HEK293 (cell line): ENCODE data around the gene SH3YL1.

Source experiments
- CTCF ChIA-PET: fragments of 350-600 bp; formaldehyde crosslinking; extraction: SDS; loops from one replicate; lab custom pipeline; 2021; ENCODE audit warnings: antibody characterized with exemption; lab: Yijun Ruan, JAX
- POLR2A ChIA-PET: fragments of 300-600 bp; formaldehyde crosslinking; extraction: SDS; loops from one replicate; lab custom pipeline; 2020; ENCODE audit warnings: antibody characterized with exemption, inconsistent platforms; lab: Yijun Ruan, JAX
- H3K27ac ChIP-seq: fragments of 200-500 bp; sonication (Bioruptor generic); 2 replicates; pipeline ENCODE4 v1.5.1; 2014; ENCODE audit warnings: low read depth, low read length, control low read depth, inconsistent platforms; ENCODE audit errors: extremely low read depth
- H3K36me3 ChIP-seq, 2 experiments: fragments of 200-500 bp in 1 of 2; sonication (Bioruptor generic) in 1 of 2; 1 replicate in 1 of 2; 2 replicates in 1 of 2; pipeline ENCODE4 v1.5.1; 2014 to 2017; ENCODE audit warnings: inconsistent platforms in 2 of 2, low read length in 2 of 2; ENCODE audit not compliant: control insufficient read depth in 2 of 2, insufficient read depth in 1 of 2
- H3K4me1 ChIP-seq: fragments of 200-500 bp; sonication (Bioruptor generic); 2 replicates; pipeline ENCODE4 v1.5.1; 2014; ENCODE audit warnings: mild to moderate bottlenecking, low read length, inconsistent platforms; ENCODE audit not compliant: control insufficient read depth, insufficient read depth
- H3K4me3 ChIP-seq: 2 replicates; pipeline ENCODE4 v1.5.1; 2011; ENCODE audit warnings: low read depth, mild to moderate bottlenecking, control low read depth, low read length, moderate library complexity
- H3K9me3 ChIP-seq: fragments of 200-500 bp; sonication (Bioruptor generic); 2 replicates; pipeline ENCODE4 v1.5.1; 2014; ENCODE audit warnings: low read depth, low read length, inconsistent platforms; ENCODE audit not compliant: control insufficient read depth, insufficient read depth
- BCL11B ChIP-seq: fragments of 450-650 bp; formaldehyde crosslinking; IDR thresholded peaks from 2 replicates; pipeline ENCODE4 v1.5.1; 2016; ENCODE audit warnings: low read depth, missing biosample characterization, missing genetic modification characterization
- GLI2 ChIP-seq: fragments of 450-650 bp; formaldehyde crosslinking; IDR thresholded peaks from 2 replicates; pipeline ENCODE4; 2017; ENCODE audit warnings: missing biosample characterization, missing genetic modification characterization, low read depth, borderline replicate concordance
- KLF7 ChIP-seq: fragments of 450-650 bp; formaldehyde crosslinking; IDR thresholded peaks from 2 replicates; pipeline ENCODE4 v1.5.1; 2016; ENCODE audit warnings: missing biosample characterization, missing genetic modification characterization, borderline replicate concordance
- MZF1 ChIP-seq: fragments of 450-650 bp; formaldehyde crosslinking; IDR thresholded peaks from 2 replicates; pipeline ENCODE4 v1.5.1; 2017; ENCODE audit warnings: missing biosample characterization, missing genetic modification characterization, borderline replicate concordance
- PRDM1 ChIP-seq: fragments of 450-650 bp; formaldehyde crosslinking; IDR thresholded peaks from 2 replicates; pipeline ENCODE4; 2016; ENCODE audit warnings: missing biosample characterization, missing genetic modification characterization
- SETDB1 ChIP-seq: IDR thresholded peaks from one replicate; pipeline ENCODE4 v1.6.1; 2017; ENCODE audit warnings: mild to moderate bottlenecking, low read length, moderate library complexity, mixed read lengths; ENCODE audit not compliant: insufficient read length
- TCF7L2 ChIP-seq: IDR thresholded peaks from 2 replicates; pipeline ENCODE4 v1.6.1; 2011; ENCODE audit warnings: low read depth, mild to moderate bottlenecking, inconsistent platforms, low read length, moderate library complexity, borderline replicate concordance
- WT1 ChIP-seq: fragments of 450-650 bp; formaldehyde crosslinking; IDR thresholded peaks from 2 replicates; pipeline ENCODE4 v1.5.1; 2016; ENCODE audit warnings: missing biosample characterization, missing genetic modification characterization
- ZNF292 ChIP-seq: fragments of 450-650 bp; formaldehyde crosslinking; IDR thresholded peaks from 2 replicates; pipeline ENCODE4 v1.5.1; 2016; ENCODE audit warnings: low read depth, missing biosample characterization, missing genetic modification characterization, borderline replicate concordance
- ZNF324 ChIP-seq: fragments of 450-650 bp; formaldehyde crosslinking; IDR thresholded peaks from 2 replicates; pipeline ENCODE4 v1.5.1; 2016; ENCODE audit warnings: missing biosample characterization, missing genetic modification characterization
- ZNF585B ChIP-seq: fragments of 450-650 bp; formaldehyde crosslinking; IDR thresholded peaks from 2 replicates; pipeline ENCODE4 v1.5.1; 2016; ENCODE audit warnings: missing biosample characterization, missing genetic modification characterization
- ZNF664 ChIP-seq: fragments of 450-650 bp; formaldehyde crosslinking; IDR thresholded peaks from 2 replicates; pipeline ENCODE4 v1.5.1; 2016; ENCODE audit warnings: missing biosample characterization, missing genetic modification characterization
- ZNF677 ChIP-seq: fragments of 450-650 bp; IDR thresholded peaks from 2 replicates; pipeline ENCODE4 v1.5.0; 2018; ENCODE audit warnings: missing biosample characterization, mild to moderate bottlenecking, missing genetic modification characterization, moderate library complexity
- ZNF785 ChIP-seq: fragments of 450-650 bp; formaldehyde crosslinking; IDR thresholded peaks from 2 replicates; pipeline ENCODE4 v1.5.1; 2016; ENCODE audit warnings: missing biosample characterization, missing genetic modification characterization
- ZNF791 ChIP-seq: fragments of 450-650 bp; formaldehyde crosslinking; IDR thresholded peaks from 2 replicates; pipeline ENCODE4 v1.5.1; 2016; ENCODE audit warnings: missing biosample characterization, missing genetic modification characterization
- ZNF830 ChIP-seq: fragments of 450-650 bp; IDR thresholded peaks from 2 replicates; pipeline ENCODE4 v1.5.0; 2018; ENCODE audit warnings: missing biosample characterization, missing genetic modification characterization, low read depth, mild to moderate bottlenecking, moderate library complexity
- ZSCAN16 ChIP-seq: fragments of 450-650 bp; formaldehyde crosslinking; IDR thresholded peaks from 2 replicates; pipeline ENCODE4 v1.5.1; 2016; ENCODE audit warnings: missing biosample characterization, missing genetic modification characterization
- TF ChIP-seq, protein P1 (sequence below): fragments of 450-650 bp; formaldehyde crosslinking; IDR thresholded peaks from 2 replicates; pipeline ENCODE4 v1.5.1; 2016; ENCODE audit warnings: missing biosample characterization, missing genetic modification characterization
- TF ChIP-seq, protein P2 (sequence below): sonication (generic); formaldehyde crosslinking; IDR thresholded peaks from 2 replicates; pipeline ENCODE4 v1.8.1; 2022; ENCODE audit warnings: mild to moderate bottlenecking, moderate library complexity, missing genetic modification reagents
- TF ChIP-seq, protein P3 (sequence below): fragments of 450-650 bp; formaldehyde crosslinking; IDR thresholded peaks from 2 replicates; pipeline ENCODE4 v1.5.1; 2017; ENCODE audit warnings: missing biosample characterization, missing genetic modification characterization
- TF ChIP-seq, protein P4 (sequence below): fragments of 450-650 bp; formaldehyde crosslinking; IDR thresholded peaks from 2 replicates; pipeline ENCODE4 v1.5.1; 2016; ENCODE audit warnings: missing biosample characterization, missing genetic modification characterization
- TF ChIP-seq, protein P5 (sequence below): fragments of 450-650 bp; formaldehyde crosslinking; conservative IDR thresholded peaks from 2 replicates; pipeline ENCODE4 v1.5.1; 2016; ENCODE audit warnings: low read depth, missing biosample characterization, missing genetic modification characterization

Gene SH3YL1

DNA sequence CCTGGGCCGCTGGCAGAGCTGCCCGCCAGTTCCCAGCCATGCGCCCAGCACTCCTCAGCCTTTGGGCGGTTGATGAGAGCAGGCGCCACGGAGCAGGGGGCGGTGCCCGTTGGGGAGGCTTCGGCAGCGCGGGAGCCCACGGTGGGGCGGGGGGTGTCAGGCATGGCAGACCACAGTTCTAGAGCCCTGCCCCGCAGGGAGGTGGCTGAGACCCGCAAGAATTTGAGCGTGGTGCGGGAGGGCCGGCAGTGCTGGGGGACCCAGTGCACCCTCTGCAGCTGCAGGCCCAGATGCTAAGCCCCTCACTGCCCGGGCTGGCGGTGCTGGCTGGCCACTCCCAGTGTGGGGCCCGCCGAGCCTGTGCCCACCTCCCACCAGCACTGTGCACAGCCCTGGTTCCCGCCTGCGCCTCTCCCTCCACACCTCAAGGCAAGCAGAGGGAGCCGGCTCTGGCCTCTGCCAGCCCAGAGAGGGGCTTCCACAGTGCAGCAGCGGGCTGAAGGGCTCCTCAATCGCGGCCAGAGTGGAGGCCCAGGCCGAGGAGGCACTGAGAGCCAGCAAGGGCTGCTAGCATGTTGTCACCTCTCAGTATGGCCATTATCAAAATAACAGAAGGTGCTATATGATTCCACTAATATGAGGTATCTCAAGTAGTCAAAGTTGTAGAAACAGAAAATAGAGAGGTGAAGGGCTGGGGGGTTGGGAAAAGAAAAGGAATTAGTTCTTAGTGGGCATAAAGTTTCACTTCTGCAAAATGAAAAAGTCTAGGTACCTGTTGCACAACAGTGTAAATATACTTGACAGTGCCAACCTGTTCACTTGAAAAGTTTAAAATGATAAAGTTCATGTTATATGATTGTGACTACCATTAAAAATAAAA is 72.3 kb downstream of the SH3YL1 start:
- CTCF ChIA-PET: no interaction called here
- POLR2A ChIA-PET: no interaction called here

DNA sequence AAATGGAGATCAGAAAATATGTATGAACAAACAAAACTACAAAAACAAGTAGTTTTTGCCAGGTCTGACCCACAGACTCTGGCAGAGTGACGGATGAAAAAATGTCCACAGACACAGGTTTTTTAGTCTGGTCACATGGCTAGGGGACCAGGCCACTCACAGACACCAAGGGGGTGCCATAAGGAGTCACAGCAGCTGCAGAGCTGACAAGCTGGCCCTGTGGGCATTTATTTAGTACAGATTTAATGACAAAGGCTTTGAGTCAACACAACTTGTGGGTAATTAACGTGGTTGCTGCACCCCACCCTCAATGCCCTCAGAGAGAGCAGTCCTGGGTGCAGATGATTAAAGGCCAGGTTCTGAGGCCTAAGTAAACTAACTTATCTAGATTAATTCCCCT is 76.0 kb downstream of the SH3YL1 start:
- ChIA-PET CTCF (interaction anchor here (0.6 kb wide), 1 partner anchor 46 kb away, joined by 4 read pairs; no protein-coding TSS in a partner anchor), POLR2A (no interaction called here)
- no peaks in the 10 kb centered on the region for H3K9me3 ChIP-seq
- no peak overlapping the region for H3K4me3 ChIP-seq
- TF ChIP-seq KLF7 (tag by site-specific recombination) (no peak), ZNF324 (tag by site-specific recombination) (no peak), SETDB1 (no peak)
- TF ChIP-seq, protein P1, sequence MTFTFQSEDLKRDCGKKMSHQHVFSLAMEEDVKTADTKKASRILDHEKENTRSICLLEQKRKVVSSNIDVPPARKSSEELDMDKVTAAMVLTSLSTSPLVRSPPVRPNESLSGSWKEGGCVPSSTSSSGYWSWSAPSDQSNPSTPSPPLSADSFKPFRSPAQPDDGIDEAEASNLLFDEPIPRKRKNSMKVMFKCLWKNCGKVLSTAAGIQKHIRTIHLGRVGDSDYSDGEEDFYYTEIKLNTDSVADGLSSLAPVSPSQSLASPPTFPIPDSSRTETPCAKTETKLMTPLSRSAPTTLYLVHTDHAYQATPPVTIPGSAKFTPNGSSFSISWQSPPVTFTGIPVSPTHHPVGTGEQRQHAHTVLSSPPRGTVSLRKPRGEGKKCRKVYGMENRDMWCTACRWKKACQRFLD (tag by site-specific recombination): no peak
- TF ChIP-seq, protein P2, sequence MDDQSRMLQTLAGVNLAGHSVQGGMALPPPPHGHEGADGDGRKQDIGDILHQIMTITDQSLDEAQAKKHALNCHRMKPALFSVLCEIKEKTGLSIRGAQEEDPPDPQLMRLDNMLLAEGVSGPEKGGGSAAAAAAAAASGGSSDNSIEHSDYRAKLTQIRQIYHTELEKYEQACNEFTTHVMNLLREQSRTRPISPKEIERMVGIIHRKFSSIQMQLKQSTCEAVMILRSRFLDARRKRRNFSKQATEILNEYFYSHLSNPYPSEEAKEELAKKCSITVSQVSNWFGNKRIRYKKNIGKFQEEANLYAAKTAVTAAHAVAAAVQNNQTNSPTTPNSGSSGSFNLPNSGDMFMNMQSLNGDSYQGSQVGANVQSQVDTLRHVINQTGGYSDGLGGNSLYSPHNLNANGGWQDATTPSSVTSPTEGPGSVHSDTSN: no peak
- no peak overlapping the region for H3K27ac ChIP-seq
- H3K36me3 ChIP-seq: no peaks in the 10 kb centered on the region
- H3K4me1 ChIP-seq: no peaks in the 10 kb centered on the region

More for the DNA sequence above, 72.3 kb downstream of the SH3YL1 start:
- Histone ChIP-seq H3K4me1 (no peaks in the 10 kb centered on the region), H3K9me3 (no peaks in the 10 kb centered on the region), H3K36me3 (no peaks in the 10 kb centered on the region), H3K27ac (no peak overlapping the region), H3K4me3 (no peak overlapping the region)
- TF ChIP-seq TCF7L2 (no peak), ZNF830 (no peak), ZNF785 (no peak), GLI2 (no peak), BCL11B (tag by site-specific recombination) (no peak), ZNF791 (tag by site-specific recombination) (no peak), PRDM1 (tag by site-specific recombination) (no peak), ZSCAN16 (no peak)
- TF ChIP-seq, protein P3, sequence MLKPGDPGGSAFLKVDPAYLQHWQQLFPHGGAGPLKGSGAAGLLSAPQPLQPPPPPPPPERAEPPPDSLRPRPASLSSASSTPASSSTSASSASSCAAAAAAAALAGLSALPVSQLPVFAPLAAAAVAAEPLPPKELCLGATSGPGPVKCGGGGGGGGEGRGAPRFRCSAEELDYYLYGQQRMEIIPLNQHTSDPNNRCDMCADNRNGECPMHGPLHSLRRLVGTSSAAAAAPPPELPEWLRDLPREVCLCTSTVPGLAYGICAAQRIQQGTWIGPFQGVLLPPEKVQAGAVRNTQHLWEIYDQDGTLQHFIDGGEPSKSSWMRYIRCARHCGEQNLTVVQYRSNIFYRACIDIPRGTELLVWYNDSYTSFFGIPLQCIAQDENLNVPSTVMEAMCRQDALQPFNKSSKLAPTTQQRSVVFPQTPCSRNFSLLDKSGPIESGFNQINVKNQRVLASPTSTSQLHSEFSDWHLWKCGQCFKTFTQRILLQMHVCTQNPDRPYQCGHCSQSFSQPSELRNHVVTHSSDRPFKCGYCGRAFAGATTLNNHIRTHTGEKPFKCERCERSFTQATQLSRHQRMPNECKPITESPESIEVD: no peak
- TF ChIP-seq, protein P4, sequence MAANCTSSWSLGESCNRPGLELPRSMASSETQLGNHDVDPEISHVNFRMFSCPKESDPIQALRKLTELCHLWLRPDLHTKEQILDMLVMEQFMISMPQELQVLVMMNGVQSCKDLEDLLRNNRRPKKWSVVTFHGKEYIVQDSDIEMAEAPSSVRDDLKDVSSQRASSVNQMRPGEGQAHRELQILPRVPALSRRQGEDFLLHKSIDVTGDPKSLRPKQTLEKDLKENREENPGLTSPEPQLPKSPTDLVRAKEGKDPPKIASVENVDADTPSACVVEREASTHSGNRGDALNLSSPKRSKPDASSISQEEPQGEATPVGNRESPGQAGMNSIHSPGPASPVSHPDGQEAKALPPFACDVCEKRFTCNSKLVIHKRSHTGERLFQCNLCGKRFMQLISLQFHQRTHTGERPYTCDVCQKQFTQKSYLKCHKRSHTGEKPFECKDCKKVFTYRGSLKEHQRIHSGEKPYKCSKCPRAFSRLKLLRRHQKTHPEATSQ (tag by site-specific recombination): no peak

DNA sequence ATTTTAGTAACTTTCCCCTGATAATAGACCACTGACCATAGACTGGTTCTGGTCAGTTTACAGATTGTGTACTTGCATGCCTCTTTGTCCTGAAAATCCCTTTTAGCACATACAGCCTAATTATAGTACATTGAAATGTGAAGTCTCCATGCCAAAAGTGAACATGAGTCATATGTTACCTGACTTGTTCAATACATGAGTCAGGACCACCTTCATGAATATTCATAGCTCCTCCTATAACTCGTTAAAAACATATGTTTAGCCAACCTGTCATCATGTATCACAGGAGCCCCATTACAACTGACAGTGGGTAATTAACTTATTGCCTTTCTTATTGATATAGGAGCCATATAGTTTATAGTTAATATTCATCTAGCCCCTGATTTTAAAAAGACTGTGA is 78.6 kb downstream of the SH3YL1 start:
- Histone ChIP-seq H3K9me3 (no peaks in the 10 kb centered on the region), H3K36me3 (no peaks in the 10 kb centered on the region), H3K4me3 (no peak overlapping the region), H3K4me1 (no peaks in the 10 kb centered on the region), H3K27ac (no peak overlapping the region)
- ChIA-PET CTCF (no interaction called here), POLR2A (no interaction called here)
- TF ChIP-seq ZNF664 (no peak), ZNF292 (no peak), ZNF677 (tag by site-specific recombination) (no peak), ZNF585B (tag by site-specific recombination) (no peak), MZF1 (no peak), WT1 (no peak)
- TF ChIP-seq, protein P5, sequence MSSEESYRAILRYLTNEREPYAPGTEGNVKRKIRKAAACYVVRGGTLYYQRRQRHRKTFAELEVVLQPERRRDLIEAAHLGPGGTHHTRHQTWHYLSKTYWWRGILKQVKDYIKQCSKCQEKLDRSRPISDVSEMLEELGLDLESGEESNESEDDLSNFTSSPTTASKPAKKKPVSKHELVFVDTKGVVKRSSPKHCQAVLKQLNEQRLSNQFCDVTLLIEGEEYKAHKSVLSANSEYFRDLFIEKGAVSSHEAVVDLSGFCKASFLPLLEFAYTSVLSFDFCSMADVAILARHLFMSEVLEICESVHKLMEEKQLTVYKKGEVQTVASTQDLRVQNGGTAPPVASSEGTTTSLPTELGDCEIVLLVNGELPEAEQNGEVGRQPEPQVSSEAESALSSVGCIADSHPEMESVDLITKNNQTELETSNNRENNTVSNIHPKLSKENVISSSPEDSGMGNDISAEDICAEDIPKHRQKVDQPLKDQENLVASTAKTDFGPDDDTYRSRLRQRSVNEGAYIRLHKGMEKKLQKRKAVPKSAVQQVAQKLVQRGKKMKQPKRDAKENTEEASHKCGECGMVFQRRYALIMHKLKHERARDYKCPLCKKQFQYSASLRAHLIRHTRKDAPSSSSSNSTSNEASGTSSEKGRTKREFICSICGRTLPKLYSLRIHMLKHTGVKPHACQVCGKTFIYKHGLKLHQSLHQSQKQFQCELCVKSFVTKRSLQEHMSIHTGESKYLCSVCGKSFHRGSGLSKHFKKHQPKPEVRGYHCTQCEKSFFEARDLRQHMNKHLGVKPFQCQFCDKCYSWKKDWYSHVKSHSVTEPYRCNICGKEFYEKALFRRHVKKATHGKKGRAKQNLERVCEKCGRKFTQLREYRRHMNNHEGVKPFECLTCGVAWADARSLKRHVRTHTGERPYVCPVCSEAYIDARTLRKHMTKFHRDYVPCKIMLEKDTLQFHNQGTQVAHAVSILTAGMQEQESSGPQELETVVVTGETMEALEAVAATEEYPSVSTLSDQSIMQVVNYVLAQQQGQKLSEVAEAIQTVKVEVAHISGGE (tag by site-specific recombination): no peak
- TF ChIP-seq, protein P1 (tag by site-specific recombination): no peak
